HG03342 (cell line): ENCODE results near the gene TRAFD1.
"Not testable (repeated sequence)": the region's sequence is repeated elsewhere in the genome, so short reads cannot be mapped to it uniquely, and the experiment has no call there.

Experiments used
- ATAC-seq: cut with Tn5 transposase; IDR thresholded peaks from one replicate; pipeline ENCODE4 v1.9.1; 2021; ENCODE audit warnings: mild to moderate bottlenecking, moderate library complexity; ENCODE audit not compliant: unreplicated experiment

TRAFD1 gene

DNA sequence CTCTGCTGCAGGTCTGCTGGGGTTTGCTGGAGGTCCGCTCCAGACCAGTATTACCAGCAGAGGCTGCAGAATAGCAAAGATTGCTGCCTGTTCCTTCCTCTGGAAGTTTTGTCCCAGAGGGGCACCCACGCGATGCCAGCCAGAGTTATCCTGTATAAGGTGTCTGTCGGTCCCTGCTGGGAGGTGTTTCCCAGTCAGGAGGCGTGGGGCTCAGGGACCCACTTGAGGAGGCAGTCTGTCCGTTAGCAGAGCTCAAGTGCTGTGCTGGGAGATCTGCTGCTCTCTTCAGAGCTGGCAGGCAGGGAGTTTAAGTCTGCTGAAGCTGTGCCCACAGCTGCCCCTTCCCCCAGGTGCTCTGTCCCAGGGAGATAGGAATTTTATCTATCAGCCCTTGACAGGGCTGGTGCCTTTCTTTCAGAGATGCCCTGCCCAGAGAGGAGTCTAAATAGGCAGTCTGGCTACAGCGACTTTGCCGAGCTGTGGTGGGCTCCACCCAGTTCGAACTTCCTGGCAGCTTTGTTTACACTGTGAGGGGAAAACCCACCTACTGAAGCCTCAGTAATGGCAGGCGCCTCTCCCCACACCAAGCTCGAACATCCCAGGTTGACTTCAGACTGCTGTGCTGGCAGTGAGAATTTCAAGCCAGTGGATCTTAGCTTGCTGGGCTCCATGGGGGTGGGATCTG, 33.2 kb downstream of the TRAFD1 start:
- not testable (repeated sequence) for ATAC-seq

DNA sequence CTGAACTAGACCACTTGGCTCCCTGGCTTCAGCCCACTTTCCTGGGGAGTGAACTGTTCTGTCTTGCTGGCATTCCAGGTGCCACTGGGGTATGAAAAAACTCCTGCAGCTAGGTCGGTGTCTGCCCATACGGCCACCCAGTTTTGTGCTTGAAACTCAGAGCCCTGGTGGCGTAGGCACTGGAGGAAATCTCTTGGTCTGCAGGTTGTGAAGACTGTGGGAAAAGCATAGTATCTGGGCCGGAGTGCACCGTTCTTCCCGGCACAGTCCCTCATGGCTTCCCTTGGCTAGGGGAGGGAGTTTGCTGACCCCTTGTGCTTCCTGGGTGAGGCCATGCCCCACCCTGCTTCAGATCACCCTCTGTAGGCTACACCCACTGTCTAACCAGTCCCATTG, 33.8 kb downstream of the TRAFD1 start:
- no peak for ATAC-seq

DNA sequence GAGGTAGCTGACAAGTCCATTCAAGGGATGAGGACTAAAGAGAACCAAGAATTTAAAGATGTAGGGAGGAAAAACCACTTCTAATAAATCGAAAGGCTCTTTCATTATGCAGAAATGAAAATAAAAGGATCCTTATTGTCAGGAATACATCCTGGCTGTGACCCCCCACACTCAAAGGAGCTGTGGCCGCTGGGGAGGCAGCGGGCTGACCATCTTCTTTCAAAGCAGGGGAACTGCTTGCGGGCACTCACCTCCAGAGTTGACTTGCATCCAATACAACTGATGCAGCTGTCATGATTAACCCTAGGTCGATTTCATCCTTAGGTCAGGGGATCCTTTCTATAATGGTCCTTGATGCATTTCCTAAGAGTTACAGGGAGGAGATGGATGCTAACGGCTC, 35.3 kb downstream of the TRAFD1 start:
- no peak for ATAC-seq

DNA sequence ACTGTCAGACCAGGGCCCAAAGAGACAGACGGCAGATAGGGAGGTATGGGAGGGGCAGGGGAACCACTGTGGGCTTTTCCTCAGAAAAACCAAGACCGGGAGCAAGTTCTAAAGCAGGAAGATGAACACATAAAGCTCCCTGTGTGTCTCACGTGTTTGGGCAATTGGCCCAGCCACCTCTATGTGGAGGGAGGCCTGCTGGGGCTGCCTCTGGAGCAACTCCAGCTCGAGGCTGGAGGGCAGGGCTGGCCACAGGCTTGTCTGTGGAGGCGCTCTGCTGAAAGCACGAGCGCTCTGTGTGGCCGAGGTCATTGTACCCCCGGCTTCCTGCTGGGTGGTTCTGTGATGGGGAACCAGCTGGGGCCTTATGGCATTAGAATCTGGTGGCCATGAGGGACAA, 36.4 kb downstream of the TRAFD1 start:
- ATAC-seq: no peak

- ATAC-seq: no peak
Measured at GRCh38 chr12:112162241-112162790, 37.0 kb downstream of the TRAFD1 start.

DNA sequence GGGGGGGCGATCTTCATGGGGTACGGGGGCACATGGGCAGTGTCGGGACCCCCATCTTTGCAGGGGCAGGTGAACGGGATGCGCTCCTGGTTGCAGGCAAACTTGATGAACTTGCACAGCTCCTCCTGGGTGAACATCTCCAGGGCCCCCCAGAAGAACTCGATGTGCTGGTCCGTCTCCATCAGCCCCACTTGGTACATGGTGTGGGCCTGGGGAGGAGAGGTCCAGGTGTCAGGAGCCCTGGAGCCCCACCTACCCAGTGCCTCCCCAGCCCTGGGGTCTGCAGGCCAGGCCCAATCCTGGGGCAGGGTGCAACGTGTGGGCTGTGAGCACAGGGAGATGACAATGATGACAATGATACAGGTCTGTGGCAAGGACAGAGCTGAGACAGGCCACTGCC, 37.7 kb downstream of the TRAFD1 start:
- no peak for ATAC-seq

DNA sequence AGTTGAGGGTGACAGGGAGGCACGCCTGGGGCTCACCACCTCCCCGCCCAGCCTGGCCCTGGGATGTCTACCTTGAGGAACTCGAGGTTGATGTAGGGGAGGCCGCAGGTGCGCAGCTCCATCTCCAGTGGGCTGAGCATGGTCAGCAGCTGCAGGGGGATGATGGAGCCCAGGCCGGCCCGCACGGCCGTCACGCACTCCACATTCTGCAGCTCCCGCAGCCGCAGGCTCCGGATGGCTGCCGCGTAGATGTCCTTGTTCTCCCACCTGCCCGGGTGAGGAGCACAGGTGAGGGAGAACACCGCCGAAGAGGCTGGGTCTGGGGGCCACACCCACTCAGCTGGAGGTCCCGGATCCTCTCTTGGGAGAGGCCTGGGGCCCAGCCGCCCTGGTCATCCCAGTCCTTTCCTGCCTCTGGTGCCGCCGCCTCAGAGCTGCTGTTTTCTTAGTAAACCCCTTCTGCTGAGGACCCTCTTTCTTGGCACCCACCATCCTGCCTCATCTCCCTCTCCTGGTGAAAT, 38.2 kb downstream of the TRAFD1 start:
- no peak for ATAC-seq

DNA sequence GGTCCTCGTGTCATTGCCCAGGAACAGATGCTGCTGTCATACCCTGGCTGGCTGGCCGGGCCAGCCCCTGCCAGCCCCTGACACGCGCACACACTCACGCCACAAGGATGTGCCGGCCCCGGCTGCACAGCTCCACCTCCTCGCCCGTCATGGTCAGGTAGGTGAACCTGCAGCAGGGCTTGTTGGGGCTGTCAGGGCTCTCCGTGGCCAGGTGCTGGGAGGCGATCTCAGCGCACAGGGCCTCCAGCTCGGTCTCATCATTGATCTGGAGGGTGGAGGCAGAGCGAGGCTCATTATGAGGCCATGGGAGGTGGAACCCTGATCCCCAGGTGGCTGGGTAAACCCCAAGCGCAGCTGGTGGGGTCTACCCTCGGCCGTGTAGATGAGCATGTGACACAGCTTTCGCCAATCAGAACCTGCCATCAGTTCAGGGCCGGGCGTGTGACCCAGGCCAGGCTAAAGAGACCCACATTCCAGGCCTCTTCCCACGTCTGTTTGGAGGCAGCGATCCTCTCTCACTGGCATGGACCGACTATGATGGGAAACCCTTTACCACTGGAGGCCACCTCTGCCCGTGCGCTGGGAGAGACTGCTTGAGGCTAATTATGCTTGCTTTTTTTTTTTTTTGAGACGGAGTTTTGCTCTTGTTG, 38.8 kb downstream of the TRAFD1 start:
- ATAC-seq: no peak

- no peak for ATAC-seq
Measured at GRCh38 chr12:112165624-112166023, 40.3 kb downstream of the TRAFD1 start.

- ATAC-seq: no peak
Measured at GRCh38 chr12:112166051-112167015, 41.0 kb downstream of the TRAFD1 start.

DNA sequence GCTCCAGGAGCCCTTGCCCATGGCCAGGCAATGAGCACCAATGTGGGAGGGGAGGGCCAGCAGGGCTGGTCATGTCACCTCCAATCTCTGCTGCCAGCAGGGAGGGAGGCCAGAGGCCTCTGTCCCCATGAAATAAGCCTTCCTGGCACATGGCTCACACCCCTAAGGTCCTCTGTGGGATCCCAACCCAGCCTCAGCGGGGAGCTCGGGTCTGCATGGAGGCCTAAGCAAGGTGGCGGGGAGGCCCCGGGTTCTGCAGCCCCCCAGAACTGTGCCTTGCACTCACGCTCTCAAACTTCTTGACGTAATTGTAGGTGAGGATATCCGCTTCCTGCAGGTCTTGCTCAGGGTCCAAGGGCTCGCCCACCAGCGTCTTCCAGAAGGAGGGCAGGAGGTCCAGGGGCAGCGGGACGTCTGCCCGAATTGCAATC, 41.7 kb downstream of the TRAFD1 start:
- ATAC-seq: no peak

- no peak for ATAC-seq
Measured at GRCh38 chr12:112167718-112168525, 42.6 kb downstream of the TRAFD1 start.

DNA sequence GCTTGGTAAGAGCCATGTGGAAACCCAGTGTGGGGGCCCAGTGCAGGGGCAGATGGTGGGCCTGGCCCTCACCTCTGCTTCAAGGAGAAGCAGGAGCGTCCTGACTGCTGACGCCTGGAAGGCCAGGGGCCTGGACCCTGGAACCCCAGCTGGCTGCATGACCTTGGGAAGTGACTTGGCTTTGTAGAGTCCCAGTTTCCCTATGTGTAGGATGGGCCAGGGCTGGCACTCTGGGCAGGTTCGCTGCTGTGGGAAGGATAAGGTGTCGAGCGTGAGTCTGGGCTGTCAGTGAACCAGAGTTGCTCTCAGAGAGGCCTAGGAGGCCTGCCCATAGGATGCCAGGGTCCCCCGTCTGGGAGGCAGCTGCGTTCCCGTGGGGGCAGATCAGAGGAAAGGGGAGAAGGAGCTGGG, 43.2 kb downstream of the TRAFD1 start:
- ATAC-seq: no peak

DNA sequence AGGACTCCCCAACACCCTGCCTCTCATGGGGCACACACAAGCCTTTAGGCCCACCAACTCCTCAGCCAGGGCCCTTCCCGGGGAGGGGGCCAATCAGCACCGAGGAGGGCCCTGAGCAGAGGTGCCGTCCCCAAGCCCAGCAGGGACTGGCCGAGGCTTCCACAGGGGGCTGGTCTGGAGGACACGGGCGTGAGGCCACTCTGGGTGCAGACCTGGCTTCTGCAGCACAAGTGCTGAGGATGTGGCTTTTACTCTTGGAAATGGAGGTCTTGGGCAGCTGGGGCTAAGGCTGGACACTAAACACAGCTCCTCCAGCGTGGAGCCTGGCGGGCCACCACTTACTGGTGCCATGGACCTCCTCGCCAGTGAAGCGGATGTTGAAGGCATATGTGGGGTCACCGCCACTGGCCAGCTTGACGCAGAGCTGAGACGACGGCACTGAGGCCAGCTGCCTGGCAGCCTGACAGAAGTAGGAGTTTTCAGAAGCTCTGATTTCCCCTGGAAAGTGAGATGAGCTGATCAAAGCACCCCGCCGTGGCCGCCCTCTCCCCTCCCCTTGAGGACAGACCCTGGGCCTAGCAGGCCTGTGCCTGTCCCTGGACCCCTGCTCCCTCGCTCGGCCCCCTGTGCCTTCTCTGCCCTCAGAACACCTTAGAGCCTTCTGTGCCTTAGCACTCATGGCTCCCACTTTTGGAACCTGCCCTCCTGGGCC, 44.0 kb downstream of the TRAFD1 start:
- no peak for ATAC-seq

- ATAC-seq: no peak
Measured at GRCh38 chr12:112169966-112170365, 44.6 kb downstream of the TRAFD1 start.

- no peak for ATAC-seq
Measured at GRCh38 chr12:112170376-112170775, 45.0 kb downstream of the TRAFD1 start.

DNA sequence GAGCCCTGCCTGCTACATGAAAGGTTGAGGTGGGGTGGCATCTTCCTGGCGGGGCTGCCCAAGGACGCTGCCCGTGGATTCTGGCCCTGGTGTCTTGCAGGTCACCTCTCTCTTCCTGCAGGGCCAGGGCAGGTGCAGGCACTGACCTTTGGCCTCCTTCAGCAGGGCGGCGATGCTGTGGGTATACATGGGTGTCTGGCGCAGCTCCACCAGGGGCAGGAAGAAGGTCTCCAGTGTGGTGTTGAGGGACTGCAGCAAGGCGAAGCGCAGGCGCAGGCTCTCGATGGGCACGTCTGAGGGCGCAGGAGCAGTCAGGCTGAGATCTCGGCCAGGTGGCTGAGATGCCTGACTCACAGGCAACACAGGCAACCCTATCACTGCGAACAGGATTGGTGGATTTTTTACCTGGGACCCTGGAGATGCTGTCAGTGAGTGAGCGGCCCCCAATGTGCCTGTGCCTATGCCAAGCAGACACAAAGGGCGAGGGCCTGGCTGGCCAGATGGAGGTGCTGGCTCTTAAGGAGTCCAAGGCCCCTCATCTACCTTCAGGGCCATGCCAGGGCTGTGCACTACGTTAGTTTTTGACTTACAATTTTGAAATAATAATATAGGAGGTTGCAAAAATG, 45.7 kb downstream of the TRAFD1 start:
- ATAC-seq: no peak

- no peak for ATAC-seq
Measured at GRCh38 chr12:112172556-112173324, 47.4 kb downstream of the TRAFD1 start.
